Upper lobe of left lung (tissue), 6 donors: ENCODE results near the gene MLXIPL. TPM values are rescaled to one million over a fixed set of nuclear protein-coding genes. Genes with fewer than 3 reads are reported as not detected.

Source experiments
- ATAC-seq, 2 donors: fragments of 200-7000 bp; cut with Tn5 transposase; one replicate each; pipeline ENCODE4 v1.9.1; 2022; ENCODE audit warnings: mild to moderate bottlenecking in 2 of 2, moderate library complexity in 2 of 2; ENCODE audit not compliant: low FRiP score in 2 of 2
- DNase-seq, 2 donors: peaks; one replicate each; pipeline ENCODE4 v3.0.0-alpha.2; 2019 to 2020
- H3K27ac ChIP-seq, 4 donors: fragments of 200-600 bp; sonication (generic); one replicate each; pipeline ENCODE4 v1.5.1; 2016 to 2019
- H3K27me3 ChIP-seq, 4 donors: fragments of 200-600 bp; sonication (generic); one replicate each; pipeline ENCODE4 v1.5.1; 2017 to 2019
- H3K36me3 ChIP-seq, 4 donors: fragments of 200-600 bp; sonication (generic); one replicate each; pipeline ENCODE4 v1.5.1; 2016 to 2019
- H3K4me1 ChIP-seq, 4 donors: fragments of 200-600 bp; sonication (generic); one replicate each; pipeline ENCODE4 v1.5.1; 2018 to 2019
- H3K4me3 ChIP-seq, 4 donors: fragments of 200-600 bp; sonication (generic); one replicate each; pipeline ENCODE4 v1.5.1; 2017 to 2019; ENCODE audit warnings: mild to moderate bottlenecking in 2 of 4, moderate library complexity in 1 of 4
- H3K9me3 ChIP-seq, 4 donors: fragments of 200-600 bp; sonication (generic); one replicate each; pipeline ENCODE4 v1.5.1; 2018 to 2019
- EP300 ChIP-seq, 4 donors: sonication (generic); formaldehyde crosslinking; IDR thresholded peaks; one replicate each; pipeline ENCODE4 v1.5.1; 2017; ENCODE audit warnings: antibody characterized with exemption in 4 of 4, control low read depth in 2 of 4
- POLR2A ChIP-seq, 4 donors: fragments of 450-650 bp; IDR thresholded peaks; one replicate each; pipeline ENCODE4 v1.5.1; 2016 to 2017; ENCODE audit warnings: antibody characterized with exemption in 4 of 4, mild to moderate bottlenecking in 2 of 4
- POLR2AphosphoS5 ChIP-seq, 2 donors: sonication (generic); formaldehyde crosslinking; IDR thresholded peaks; one replicate each; pipeline ENCODE4 v1.5.1; 2017; ENCODE audit warnings: antibody characterized with exemption in 2 of 2
- WGBS, 2 donors: methylation state at CpG; one replicate each; pipeline ENCODE4 v1.1.5; 2017 to 2018; 5-methylcytosine and 5-hydroxymethylcytosine counted together
- total RNA-seq, 6 donors: library from RNA; depleted of rRNA in 4 of 6; stranded (reverse); fragments of >200 nt in 4 of 6; gene quantifications; one replicate each; pipeline versions ENCODE4 v1.1.0 to v1.2.1, GENCODE V29; 2016 to 2021
- TF ChIP-seq, protein P1 (sequence below), 6 experiments: fragments of 450-650 bp in 4 of 6; fragments of 200-600 bp in 2 of 6; sonication (generic) in 2 of 6; IDR thresholded peaks; one replicate each; pipeline ENCODE4 v1.5.1; 2016 to 2019; ENCODE audit warnings: antibody characterized with exemption in 6 of 6
- donor health status: DM: no; HTN: no; CAD: no; lungs with moderate emphysema.
- donor health status: DM: no; HTN: yes; CAD: no; lungs with severe emphysema.

MLXIPL gene
- total RNA-seq, 6 donors from 2014 or later = 8.1 to 39.8 (median 14.4) TPM

DNA sequence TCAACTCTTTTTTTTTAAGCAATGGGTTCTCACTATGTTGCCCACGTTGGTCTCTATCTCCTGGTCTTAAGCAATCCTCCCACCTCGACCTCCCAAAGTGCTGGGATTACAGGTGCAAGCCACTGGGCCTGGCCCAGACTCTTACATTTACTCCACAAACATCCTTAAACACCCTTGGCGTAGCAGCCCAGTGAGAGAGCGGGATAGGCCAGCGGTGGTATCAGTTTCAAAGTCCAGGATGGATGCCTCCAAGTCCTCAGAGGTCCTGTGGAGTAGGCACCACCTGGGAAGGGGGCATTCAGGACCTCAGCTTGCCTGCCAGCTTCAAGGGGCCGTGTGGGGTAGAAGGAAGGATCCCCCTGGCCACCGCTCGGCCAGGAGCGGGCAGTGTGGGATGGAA, 25.3 kb upstream of the MLXIPL start:
- Histone ChIP-seq H3K27me3 (peaks cover 0 to 13% (median 6%) of the 10 kb centered on the region in 4 donors), H3K4me1 (peaks cover 6 to 9% (median 7%) of the 10 kb centered on the region in 4 donors), H3K36me3 (no peaks in the 10 kb centered on the region), H3K27ac (no peak overlapping the region), H3K9me3 (no peaks in the 10 kb centered on the region), H3K4me3 (no peak overlapping the region)
- ATAC-seq = no peak
- WGBS, 2 donors = 30 to 48% methylated on average over 6 to 9 of the region's 9 CpGs
- no peak for DNase-seq
- TF ChIP-seq POLR2AphosphoS5 (IDR thresholded peaks at IDR 0.05) = no peak
- TF ChIP-seq, protein P1, sequence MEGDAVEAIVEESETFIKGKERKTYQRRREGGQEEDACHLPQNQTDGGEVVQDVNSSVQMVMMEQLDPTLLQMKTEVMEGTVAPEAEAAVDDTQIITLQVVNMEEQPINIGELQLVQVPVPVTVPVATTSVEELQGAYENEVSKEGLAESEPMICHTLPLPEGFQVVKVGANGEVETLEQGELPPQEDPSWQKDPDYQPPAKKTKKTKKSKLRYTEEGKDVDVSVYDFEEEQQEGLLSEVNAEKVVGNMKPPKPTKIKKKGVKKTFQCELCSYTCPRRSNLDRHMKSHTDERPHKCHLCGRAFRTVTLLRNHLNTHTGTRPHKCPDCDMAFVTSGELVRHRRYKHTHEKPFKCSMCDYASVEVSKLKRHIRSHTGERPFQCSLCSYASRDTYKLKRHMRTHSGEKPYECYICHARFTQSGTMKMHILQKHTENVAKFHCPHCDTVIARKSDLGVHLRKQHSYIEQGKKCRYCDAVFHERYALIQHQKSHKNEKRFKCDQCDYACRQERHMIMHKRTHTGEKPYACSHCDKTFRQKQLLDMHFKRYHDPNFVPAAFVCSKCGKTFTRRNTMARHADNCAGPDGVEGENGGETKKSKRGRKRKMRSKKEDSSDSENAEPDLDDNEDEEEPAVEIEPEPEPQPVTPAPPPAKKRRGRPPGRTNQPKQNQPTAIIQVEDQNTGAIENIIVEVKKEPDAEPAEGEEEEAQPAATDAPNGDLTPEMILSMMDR (IDR thresholded peaks at IDR 0.05) = no peak
- no peak for TF ChIP-seq POLR2A (IDR thresholded peaks at IDR 0.05)
- TF ChIP-seq EP300 (IDR thresholded peaks at IDR 0.05) = no peak

DNA sequence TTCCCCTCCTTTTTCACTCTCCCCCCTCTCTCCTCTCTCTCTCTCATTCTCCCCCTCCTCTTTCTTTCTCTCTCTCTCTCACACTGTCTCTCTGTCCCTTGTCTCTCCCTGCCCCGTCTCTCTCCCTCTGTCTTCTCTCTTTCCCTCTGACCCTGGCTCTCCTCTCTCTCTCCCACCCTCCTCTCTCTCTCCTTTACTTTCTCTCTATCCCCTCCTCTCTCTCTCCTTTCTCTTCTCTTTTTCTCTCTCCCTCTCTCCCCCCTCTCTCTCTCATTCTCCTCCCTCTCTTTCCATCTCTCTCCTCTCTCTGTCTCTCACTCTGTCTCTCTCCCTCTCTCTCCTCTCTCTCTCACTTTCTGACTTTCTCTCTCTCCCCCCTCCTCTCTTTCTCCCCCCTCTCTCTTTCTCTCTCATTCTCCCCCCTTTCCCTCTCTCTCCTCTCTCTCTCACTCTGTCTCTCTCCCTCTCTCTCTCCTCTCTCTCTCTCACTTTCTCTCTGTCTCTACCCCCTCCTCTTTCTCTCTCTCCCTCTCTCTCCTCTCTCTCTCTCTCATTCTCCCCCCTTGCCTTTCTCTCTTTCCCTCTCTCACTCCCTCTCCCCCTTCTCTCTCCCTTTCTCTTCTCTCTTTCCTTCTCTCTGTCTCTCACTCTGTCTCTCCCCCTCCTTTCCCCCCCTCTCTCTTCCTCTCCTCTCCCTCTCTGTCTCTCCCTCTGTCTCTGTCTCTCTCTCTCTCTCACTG, 24.4 kb upstream of the MLXIPL start:
- peaks cover 0 to 13% (median 6%) of the 10 kb centered on the region in 4 donors for H3K27me3 ChIP-seq
- WGBS, 2 donors = 61 to 62% methylated on average over 1 of the region's 1 CpG
- peaks cover 6 to 9% (median 7%) of the 10 kb centered on the region in 4 donors for H3K4me1 ChIP-seq
- H3K36me3 ChIP-seq = no peaks in the 10 kb centered on the region
- ATAC-seq (no peak), DNase-seq (no peak)
- TF ChIP-seq POLR2A (IDR thresholded peaks at IDR 0.05) = no peak
- no peak for TF ChIP-seq EP300 (IDR thresholded peaks at IDR 0.05)
- no peak for TF ChIP-seq POLR2AphosphoS5 (IDR thresholded peaks at IDR 0.05)
- TF ChIP-seq, protein P1 (IDR thresholded peaks at IDR 0.05) = no peak
- no peaks in the 10 kb centered on the region for H3K9me3 ChIP-seq
- no peak overlapping the region for H3K27ac ChIP-seq
- H3K4me3 ChIP-seq = no peak overlapping the region

DNA sequence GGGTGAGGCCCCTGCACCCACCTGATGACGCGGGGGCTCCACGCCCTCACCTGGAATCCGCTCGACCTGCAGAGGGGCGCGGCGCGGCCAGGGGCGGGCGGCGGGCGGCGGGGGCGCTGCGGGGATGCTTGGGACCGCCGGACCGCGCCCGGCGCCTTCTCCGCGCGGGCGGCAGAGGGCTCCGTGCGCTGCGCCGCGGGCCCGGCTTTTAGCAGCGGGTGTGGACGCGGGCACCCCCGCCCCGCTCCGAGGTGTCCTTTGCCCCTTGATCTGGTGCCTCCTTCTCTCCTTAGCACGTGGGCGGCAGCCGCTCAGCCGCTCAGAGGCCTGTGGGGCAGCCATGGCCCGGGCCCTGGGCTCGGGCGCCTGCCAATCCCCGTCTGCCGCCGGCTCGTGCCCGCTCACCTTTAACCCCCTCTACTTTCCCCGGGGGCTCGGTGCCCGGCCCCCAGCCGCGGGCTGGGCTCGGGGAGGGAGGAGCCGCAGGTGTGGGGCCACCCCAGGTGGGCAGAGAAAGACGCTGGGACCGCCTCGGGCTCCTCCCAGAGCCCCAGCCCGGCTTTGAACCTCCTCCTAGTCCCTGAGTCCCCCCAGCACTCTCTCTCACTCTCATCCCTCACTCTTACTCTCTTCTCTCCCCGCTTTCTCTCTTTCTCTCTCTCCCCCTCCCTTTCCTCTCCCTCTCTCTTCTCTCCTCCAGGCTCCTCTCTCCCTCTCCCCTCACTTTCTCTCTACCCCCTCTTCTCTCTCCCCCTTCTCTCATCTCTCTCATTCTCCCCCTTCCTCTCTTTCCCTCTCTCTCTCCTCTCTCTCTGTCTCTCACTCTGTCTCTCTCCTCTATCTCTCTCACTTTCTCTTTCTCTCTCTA, 23.6 kb upstream of the MLXIPL start:
- 2 to 3% methylated on average over 22 to 24 of the region's 62 CpGs for WGBS, 2 donors
- Histone ChIP-seq H3K4me1 (peaks cover 6 to 9% (median 7%) of the 10 kb centered on the region in 4 donors), H3K9me3 (no peaks in the 10 kb centered on the region), H3K4me3 (peak overlapping the region in 3 of 4 donors; percentile 26 to 48 (median 44)), H3K27ac (no peak overlapping the region), H3K36me3 (no peaks in the 10 kb centered on the region), H3K27me3 (peaks cover 0 to 13% (median 6%) of the 10 kb centered on the region in 4 donors)
- DNase-seq (peak in 1 of 2 donors; percentile 87), ATAC-seq (peak; percentile 3 to 44)
- no peak for TF ChIP-seq POLR2AphosphoS5 (IDR thresholded peaks at IDR 0.05)
- TF ChIP-seq, protein P1 (IDR thresholded peaks at IDR 0.05) = peak in 1 of 6 experiments; percentile 51

DNA sequence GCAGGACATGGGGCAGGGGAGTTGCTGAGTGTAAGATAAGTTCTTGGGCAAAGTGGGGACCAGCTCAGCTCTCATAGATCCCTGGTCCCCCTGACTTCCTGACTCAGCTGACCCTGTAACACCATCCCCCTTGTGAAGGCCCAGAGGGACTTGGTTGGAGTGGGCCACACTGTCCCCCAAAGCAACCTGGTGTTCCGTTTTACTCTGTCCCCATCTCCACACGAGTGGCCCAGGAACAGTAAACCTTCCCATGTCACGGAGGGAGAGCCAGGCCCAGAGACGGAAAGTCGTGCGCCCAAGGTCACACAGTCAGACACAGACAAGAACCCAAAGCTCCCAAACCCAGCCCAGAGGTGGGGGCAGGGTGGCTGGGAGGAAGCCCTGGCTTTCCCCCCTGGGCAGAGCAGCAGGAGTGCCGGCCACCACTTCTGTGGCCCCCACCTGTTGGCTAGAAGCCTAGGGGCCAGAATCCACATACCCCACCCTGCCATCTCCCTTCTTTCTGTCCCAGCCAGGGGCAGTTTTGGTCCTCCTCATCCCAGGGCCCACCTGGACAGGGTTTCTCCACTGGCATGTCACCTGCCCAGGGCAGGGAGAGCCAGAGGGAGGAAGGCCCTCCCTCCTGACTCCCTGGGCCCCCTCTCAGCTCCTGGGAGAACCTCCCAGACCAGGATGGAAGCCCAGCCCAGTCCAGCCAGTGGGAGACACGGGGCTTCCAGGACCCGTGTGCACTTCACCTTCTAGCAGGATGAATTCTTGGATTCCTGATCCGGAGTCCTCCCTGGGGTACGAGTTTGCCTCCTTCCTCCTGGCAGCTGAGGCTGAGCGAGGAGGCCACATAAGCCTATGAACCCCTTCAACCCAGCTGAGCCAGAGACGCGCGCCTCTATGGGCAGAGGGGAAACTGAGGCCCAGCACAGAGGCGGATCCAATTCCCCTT, 22.7 kb upstream of the MLXIPL start:
- WGBS, 2 donors = 59 to 78% methylated on average over 6 to 13 of the region's 16 CpGs
- no peak overlapping the region for H3K27ac ChIP-seq
- H3K4me1 ChIP-seq = peaks cover 6 to 9% (median 7%) of the 10 kb centered on the region in 4 donors
- peaks cover 0 to 13% (median 6%) of the 10 kb centered on the region in 4 donors for H3K27me3 ChIP-seq
- DNase-seq (no peak), ATAC-seq (no peak)
- TF ChIP-seq, protein P1 (IDR thresholded peaks at IDR 0.05) = no peak
- TF ChIP-seq EP300 (IDR thresholded peaks at IDR 0.05) = no peak
- TF ChIP-seq POLR2AphosphoS5 (IDR thresholded peaks at IDR 0.05) = no peak
- no peak for TF ChIP-seq POLR2A (IDR thresholded peaks at IDR 0.05)
- peak overlapping the region in 1 of 4 donors; percentile 48 for H3K4me3 ChIP-seq
- H3K9me3 ChIP-seq = no peaks in the 10 kb centered on the region
- H3K36me3 ChIP-seq = no peaks in the 10 kb centered on the region
